Lower lobe of right lung (tissue), 2 donors: Measurements from ENCODE around the gene DRC7. TPM values are rescaled to one million over a fixed set of nuclear protein-coding genes. Genes with fewer than 3 reads are reported as not detected.

Source experiments
- ATAC-seq, 2 donors: fragments of 200-7000 bp; cut with Tn5 transposase; one replicate each; pipeline ENCODE4 v1.9.1; 2020 to 2022; ENCODE audit warnings: mild to moderate bottlenecking in 2 of 2, moderate library complexity in 2 of 2
- DNase-seq: peaks from one replicate; pipeline ENCODE4 v3.0.0-alpha.2; 2020
- H3K27ac ChIP-seq: fragments of 200-600 bp; one replicate; pipeline ENCODE4 v1.8.0; 2022
- H3K27me3 ChIP-seq: fragments of 200-600 bp; one replicate; pipeline ENCODE4 v1.8.0; 2022; ENCODE audit warnings: low read depth
- H3K36me3 ChIP-seq: fragments of 200-600 bp; one replicate; pipeline ENCODE4 v1.8.0; 2022; ENCODE audit warnings: mild to moderate bottlenecking
- H3K4me1 ChIP-seq: fragments of 200-600 bp; one replicate; pipeline ENCODE4 v1.8.0; 2022
- H3K4me3 ChIP-seq: fragments of 200-600 bp; one replicate; pipeline ENCODE4 v1.8.0; 2022; ENCODE audit warnings: mild to moderate bottlenecking
- H3K9me3 ChIP-seq: fragments of 200-600 bp; one replicate; pipeline ENCODE4 v1.8.0; 2022
- intact Hi-C: fragments of 100-400 bp; cut with DNase I; formaldehyde crosslinking; loops from one replicate; pipeline ENCODE4 v1.11.0; 2022
- total RNA-seq: library from RNA; stranded (reverse); fragmentation: NEBNext Ultra II Directional; extraction: Animal tissue kit (Norgen Biotek cat#: 25700); gene quantifications from one replicate; pipeline ENCODE4 v1.2.1, GENCODE V29; 2021
- TF ChIP-seq, protein P1 (sequence below): fragments of 200-600 bp; IDR thresholded peaks from one replicate; pipeline ENCODE4 v1.8.0; 2022; ENCODE audit warnings: antibody characterized with exemption, mild to moderate bottlenecking
- donor health status: DM: no; HTN: yes; CAD: no; lungs with severe emphysema.

DRC7 gene
- total RNA-seq, 1 donor from 2014 or later, result 4.3 TPM

GRCh38 chr16:57734308-57734924 is 39.8 kb downstream of the DRC7 start:
- ATAC-seq, result peak in 1 of 2 donors; percentile 10
- no peak for DNase-seq
- Histone ChIP-seq H3K9me3 (no peaks in the 10 kb centered on the region), H3K27ac (peak overlapping the region; percentile 88), H3K27me3 (no peaks in the 10 kb centered on the region), H3K4me1 (peaks cover 19% of the 10 kb centered on the region), H3K4me3 (peak overlapping the region; percentile 89), H3K36me3 (no peaks in the 10 kb centered on the region)
- intact Hi-C loops, result no loop called here
- TF ChIP-seq, protein P1, sequence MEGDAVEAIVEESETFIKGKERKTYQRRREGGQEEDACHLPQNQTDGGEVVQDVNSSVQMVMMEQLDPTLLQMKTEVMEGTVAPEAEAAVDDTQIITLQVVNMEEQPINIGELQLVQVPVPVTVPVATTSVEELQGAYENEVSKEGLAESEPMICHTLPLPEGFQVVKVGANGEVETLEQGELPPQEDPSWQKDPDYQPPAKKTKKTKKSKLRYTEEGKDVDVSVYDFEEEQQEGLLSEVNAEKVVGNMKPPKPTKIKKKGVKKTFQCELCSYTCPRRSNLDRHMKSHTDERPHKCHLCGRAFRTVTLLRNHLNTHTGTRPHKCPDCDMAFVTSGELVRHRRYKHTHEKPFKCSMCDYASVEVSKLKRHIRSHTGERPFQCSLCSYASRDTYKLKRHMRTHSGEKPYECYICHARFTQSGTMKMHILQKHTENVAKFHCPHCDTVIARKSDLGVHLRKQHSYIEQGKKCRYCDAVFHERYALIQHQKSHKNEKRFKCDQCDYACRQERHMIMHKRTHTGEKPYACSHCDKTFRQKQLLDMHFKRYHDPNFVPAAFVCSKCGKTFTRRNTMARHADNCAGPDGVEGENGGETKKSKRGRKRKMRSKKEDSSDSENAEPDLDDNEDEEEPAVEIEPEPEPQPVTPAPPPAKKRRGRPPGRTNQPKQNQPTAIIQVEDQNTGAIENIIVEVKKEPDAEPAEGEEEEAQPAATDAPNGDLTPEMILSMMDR, result no peak

DNA sequence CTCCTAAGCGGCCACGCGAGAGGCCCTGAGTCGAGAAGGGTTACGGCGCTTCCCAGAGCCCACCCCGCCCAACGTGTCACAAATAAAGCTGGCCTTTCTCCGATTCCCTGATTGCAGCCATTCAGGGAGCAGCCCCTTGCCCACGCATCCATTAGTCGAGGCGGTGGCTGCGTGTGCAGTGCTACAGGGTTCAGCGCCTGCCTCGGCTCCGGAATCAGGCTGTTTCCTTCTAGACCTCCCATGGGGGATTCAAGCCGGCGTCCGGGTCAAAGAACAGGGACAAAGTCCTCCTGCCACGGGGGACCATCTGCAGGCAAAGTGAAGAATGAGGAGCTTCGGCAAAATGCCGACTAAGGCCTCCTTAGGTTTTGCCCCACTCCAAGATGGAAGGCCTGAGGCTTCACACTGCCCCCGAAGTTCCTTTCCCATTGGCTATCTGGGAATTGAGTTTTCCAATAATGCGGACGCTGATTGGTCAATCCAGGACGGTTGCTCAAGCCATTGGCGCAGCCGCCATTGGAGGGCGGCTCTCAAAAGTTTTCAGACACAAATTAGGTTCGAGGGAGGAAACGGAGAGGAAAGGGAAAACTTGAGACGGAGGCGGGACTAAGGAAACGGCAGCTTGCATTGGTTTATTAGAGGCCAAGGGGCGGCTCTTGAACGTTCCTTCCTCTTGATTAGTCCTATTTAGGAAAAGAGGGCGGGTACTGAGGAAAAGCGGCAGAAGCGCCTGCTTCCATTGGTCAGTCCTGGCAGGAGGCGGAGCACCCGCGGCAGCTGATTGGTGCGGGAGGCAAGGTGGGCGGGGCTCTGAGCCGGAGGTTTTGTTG is 40.5 kb downstream of the DRC7 start:
- peak; percentile 98 for DNase-seq
- intact Hi-C loops, result no loop called here
- TF ChIP-seq, protein P1, result no peak
- no peaks in the 10 kb centered on the region for H3K9me3 ChIP-seq
- peak overlapping the region; percentile 89 for H3K4me3 ChIP-seq
- peak overlapping the region; percentile 88 for H3K27ac ChIP-seq
- H3K27me3 ChIP-seq, result no peaks in the 10 kb centered on the region
- peak; percentile 96 to 97 for ATAC-seq
- H3K4me1 ChIP-seq, result peaks cover 19% of the 10 kb centered on the region
- no peaks in the 10 kb centered on the region for H3K36me3 ChIP-seq

- ATAC-seq, result peak; percentile 40 to 47
- intact Hi-C loops, result no loop called here
Measured at GRCh38 chr16:57735755-57736418, 41.3 kb downstream of the DRC7 start, which contains the start of gene KATNB1. KATNB1 (plus strand) TSS chr16:57735770; CDS start chr16:57737244, 1,474 bp downstream.

DNA sequence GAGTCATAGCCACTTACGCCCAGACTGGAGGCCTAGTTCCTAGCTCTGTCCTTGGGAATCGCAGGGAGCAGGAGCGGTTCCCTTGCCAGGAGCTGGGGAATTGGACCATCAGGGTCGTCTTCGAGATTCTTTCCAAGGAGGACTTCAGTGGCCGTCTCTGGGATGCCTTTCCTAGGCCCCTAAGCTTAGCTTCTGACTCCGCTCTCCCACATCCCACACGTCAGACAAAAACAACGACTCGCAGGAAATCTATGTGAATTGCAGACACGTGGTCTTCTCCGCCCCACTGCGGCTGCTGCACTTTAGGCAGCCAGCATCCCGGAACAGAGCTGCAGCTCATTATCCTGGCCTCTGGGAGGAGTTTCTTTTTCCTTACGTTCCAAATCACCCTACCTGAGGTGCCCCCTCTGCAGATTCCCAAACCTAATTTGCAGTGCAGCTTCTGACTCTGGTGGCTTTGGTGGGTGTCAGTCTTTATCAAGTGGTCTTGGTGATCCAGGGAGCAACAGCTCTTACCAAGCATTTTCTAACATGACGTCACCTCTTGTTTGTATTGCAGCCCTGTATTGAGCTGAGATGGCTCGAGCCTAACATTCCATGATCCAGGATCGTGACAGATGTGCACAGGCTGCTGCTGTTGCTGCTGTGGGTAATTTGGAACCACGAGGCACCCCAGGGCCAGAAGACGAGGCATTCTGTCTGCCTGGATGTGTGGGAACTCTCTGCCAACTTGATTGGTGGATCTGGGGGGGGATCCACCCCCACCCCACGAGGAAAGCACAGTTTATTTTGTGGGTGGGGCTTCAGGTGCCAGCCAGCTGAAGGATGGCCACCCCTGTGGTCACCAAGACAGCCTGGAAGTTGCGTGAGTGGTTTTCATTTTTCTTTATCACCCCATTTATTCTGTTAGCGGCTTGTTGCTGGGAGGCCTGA is 42.1 kb downstream of the DRC7 start:
- H3K4me1 ChIP-seq, result peaks cover 19% of the 10 kb centered on the region
- no peaks in the 10 kb centered on the region for H3K36me3 ChIP-seq
- H3K27me3 ChIP-seq, result no peaks in the 10 kb centered on the region
- no peaks in the 10 kb centered on the region for H3K9me3 ChIP-seq
- intact Hi-C loops, result no loop called here
- peak overlapping the region; percentile 89 for H3K4me3 ChIP-seq
- H3K27ac ChIP-seq, result peak overlapping the region; percentile 85
- TF ChIP-seq, protein P1, result peak; percentile 15
- ATAC-seq, result peak in 1 of 2 donors; percentile 30
- DNase-seq, result no peak

More at GRCh38 chr16:57735755-57736418, 41.3 kb downstream of the DRC7 start, which contains the start of gene KATNB1:
- no peak for DNase-seq
- no peaks in the 10 kb centered on the region for H3K27me3 ChIP-seq
- TF ChIP-seq, protein P1, result no peak
- H3K9me3 ChIP-seq, result no peaks in the 10 kb centered on the region
- peaks cover 19% of the 10 kb centered on the region for H3K4me1 ChIP-seq
- H3K36me3 ChIP-seq, result no peaks in the 10 kb centered on the region
- peak within 1 kb of the TSS; percentile 88 for H3K27ac ChIP-seq
- peak within 1 kb of the TSS; percentile 89 for H3K4me3 ChIP-seq
